Measurements from ENCODE around the gene TALDO1.

TALDO1 gene

GRCh38 chr11:723120-723883 lies 24.0 kb upstream of the TALDO1 start:
- TF ChIP-seq, protein P1, sequence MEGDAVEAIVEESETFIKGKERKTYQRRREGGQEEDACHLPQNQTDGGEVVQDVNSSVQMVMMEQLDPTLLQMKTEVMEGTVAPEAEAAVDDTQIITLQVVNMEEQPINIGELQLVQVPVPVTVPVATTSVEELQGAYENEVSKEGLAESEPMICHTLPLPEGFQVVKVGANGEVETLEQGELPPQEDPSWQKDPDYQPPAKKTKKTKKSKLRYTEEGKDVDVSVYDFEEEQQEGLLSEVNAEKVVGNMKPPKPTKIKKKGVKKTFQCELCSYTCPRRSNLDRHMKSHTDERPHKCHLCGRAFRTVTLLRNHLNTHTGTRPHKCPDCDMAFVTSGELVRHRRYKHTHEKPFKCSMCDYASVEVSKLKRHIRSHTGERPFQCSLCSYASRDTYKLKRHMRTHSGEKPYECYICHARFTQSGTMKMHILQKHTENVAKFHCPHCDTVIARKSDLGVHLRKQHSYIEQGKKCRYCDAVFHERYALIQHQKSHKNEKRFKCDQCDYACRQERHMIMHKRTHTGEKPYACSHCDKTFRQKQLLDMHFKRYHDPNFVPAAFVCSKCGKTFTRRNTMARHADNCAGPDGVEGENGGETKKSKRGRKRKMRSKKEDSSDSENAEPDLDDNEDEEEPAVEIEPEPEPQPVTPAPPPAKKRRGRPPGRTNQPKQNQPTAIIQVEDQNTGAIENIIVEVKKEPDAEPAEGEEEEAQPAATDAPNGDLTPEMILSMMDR (conservative IDR thresholded peaks at IDR 0.05; ENCODE audit: control insufficient read depth, insufficient read depth, low read depth, low read length) = peak; percentile 60
- DNase-seq (ENCODE audit: low read depth) = peak; percentile 62
- H3K4me3 ChIP-seq (ENCODE audit: control insufficient read depth, low read depth, low read length) = no peak overlapping the region

DNA sequence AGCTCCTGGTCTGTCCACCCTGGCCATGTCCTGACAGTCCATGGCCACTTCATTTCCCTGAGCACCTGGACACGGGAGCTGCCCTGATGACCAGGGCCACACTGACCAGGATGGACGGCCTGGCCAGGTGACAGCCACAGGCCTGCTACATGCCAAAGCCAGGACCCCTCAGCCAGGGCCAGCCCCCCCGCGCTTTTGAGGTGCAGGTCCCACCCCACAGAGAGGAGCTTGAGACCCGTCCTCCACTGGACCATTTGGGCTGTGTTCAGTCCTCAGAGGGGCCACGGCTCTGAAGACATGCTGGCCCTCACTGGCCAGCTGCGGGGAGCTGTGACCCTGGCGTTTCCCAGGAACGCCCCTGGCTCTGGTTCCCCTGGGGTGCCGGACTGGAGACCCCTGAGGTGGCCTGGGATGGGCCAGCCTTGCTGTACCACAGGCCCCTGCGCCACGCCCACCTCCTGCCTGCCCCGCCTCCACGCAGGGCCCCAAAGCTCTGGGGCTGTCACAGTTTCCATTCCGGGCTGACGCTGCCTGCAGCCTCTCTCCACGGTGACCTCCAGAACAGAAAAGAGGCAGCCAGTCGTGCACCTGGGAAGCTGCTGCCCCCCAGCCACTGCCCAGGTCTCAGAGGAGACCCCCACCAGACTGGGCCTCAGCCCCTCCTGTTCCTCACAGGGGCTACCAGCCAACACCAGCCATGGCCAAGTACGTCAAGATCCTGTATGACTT lies 23.1 kb upstream of the TALDO1 start:
- no peak for DNase-seq (ENCODE audit: low read depth)
- TF ChIP-seq, protein P1 (conservative IDR thresholded peaks at IDR 0.05; ENCODE audit: control insufficient read depth, insufficient read depth, low read depth, low read length) = no peak

DNA sequence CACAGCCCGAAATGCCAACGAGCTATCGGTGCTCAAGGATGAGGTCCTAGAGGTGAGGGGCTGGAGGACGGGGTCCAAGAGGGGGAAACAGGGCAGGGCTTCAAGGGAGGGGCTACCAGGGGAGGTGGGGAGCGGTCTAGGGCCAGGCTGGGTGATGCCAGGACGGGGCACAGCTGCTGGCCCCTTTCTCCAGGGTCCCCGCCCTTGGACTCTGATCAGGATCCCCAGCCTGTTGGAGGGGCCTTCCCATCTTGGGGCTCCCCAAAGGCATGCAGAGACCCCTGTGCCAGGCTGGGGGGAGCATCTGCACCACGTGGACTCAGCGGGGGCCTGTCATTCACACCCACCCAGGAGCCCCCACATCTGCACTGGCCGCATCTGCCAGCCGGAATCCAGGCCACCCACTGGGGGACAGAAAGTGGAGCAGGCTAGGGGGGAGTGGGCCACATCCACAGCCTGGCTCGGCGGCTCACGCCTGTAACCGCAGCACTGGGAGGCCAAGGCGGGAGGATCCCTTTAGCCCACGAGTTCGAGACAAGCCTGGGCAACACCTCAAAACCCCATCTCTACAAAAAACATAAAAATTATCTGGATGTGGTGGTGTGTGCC lies 22.4 kb upstream of the TALDO1 start:
- DNase-seq (ENCODE audit: low read depth) = no peak
- H3K4me3 ChIP-seq (ENCODE audit: control insufficient read depth, low read depth, low read length) = no peak overlapping the region
- TF ChIP-seq, protein P1 (conservative IDR thresholded peaks at IDR 0.05; ENCODE audit: control insufficient read depth, insufficient read depth, low read depth, low read length) = no peak

More for the DNA sequence above, 23.1 kb upstream of the TALDO1 start:
- H3K4me3 ChIP-seq (ENCODE audit: control insufficient read depth, low read depth, low read length) = no peak overlapping the region

GRCh38 chr11:725624-726202 lies 21.6 kb upstream of the TALDO1 start:
- no peak for DNase-seq (ENCODE audit: low read depth)
- no peak overlapping the region for H3K4me3 ChIP-seq (ENCODE audit: control insufficient read depth, low read depth, low read length)
- TF ChIP-seq, protein P1 (conservative IDR thresholded peaks at IDR 0.05; ENCODE audit: control insufficient read depth, insufficient read depth, low read depth, low read length) = no peak

- no peak overlapping the region for H3K4me3 ChIP-seq (ENCODE audit: control insufficient read depth, low read depth, low read length)
- peak; percentile 51 for DNase-seq (ENCODE audit: low read depth)
- TF ChIP-seq, protein P1 (conservative IDR thresholded peaks at IDR 0.05; ENCODE audit: control insufficient read depth, insufficient read depth, low read depth, low read length) = no peak
These were observed 20.7 kb upstream of the TALDO1 start for GRCh38 chr11:726278-727220.

Data from fibroblast of mammary gland (primary cell).